HepG2 (cell line): Measurements from ENCODE around the gene AUP1. TPM values are rescaled to one million over a fixed set of nuclear protein-coding genes. Genes with fewer than 3 reads are reported as not detected.

Experiments used
- ELF3 ChIP-seq: IDR thresholded peaks from 2 replicates; pipeline ENCODE4 v1.6.1; 2016; ENCODE audit warnings: missing genetic modification reagents, missing compliant biosample characterization
- ETV5 ChIP-seq: IDR thresholded peaks from 2 replicates; pipeline ENCODE4 v1.6.1; 2018; ENCODE audit warnings: missing biosample characterization, missing genetic modification reagents, inconsistent platforms, borderline replicate concordance
- MTERF4 ChIP-seq: sonication (generic); formaldehyde crosslinking; IDR thresholded peaks from 2 replicates; pipeline ENCODE4 v1.8.0; 2023; ENCODE audit warnings: mild to moderate bottlenecking, missing genetic modification reagents
- PAF1 ChIP-seq: IDR thresholded peaks from 2 replicates; pipeline ENCODE4 v1.6.1; 2016; ENCODE audit warnings: missing genetic modification reagents, missing compliant biosample characterization
- SNAPC4 ChIP-seq: sonication (generic); formaldehyde crosslinking; IDR thresholded peaks from 2 replicates; pipeline ENCODE4 v1.4.0; 2020; ENCODE audit warnings: mild to moderate bottlenecking, missing genetic modification reagents
- ZBTB40 ChIP-seq, 2 experiments: fragments of 450-650 bp in 1 of 2; sonication (generic) in 1 of 2; formaldehyde crosslinking in 1 of 2; IDR thresholded peaks; 2 replicates each; pipeline versions ENCODE4 v1.6.1 to v1.8.0; 2016 to 2022; ENCODE audit warnings: antibody characterized with exemption in 1 of 2, mild to moderate bottlenecking in 1 of 2, missing genetic modification reagents in 1 of 2
- ZBTB7A ChIP-seq: sonication (generic); formaldehyde crosslinking; IDR thresholded peaks from 2 replicates; pipeline ENCODE4 v1.8.0; 2022; ENCODE audit warnings: mild to moderate bottlenecking, missing genetic modification reagents
- ZFP37 ChIP-seq: sonication (generic); formaldehyde crosslinking; IDR thresholded peaks from 2 replicates; pipeline ENCODE4 v1.4.0; 2020; ENCODE audit warnings: missing genetic modification reagents, borderline replicate concordance
- ZNF660 ChIP-seq: sonication (generic); formaldehyde crosslinking; IDR thresholded peaks from 2 replicates; pipeline ENCODE4 v1.5.1; 2020; ENCODE audit warnings: mild to moderate bottlenecking, low read depth, missing genetic modification reagents, borderline replicate concordance
- ZNF777 ChIP-seq: sonication (generic); formaldehyde crosslinking; IDR thresholded peaks from 2 replicates; pipeline ENCODE4 v1.4.0; 2020; ENCODE audit warnings: missing genetic modification reagents
- polyA plus RNA-seq, 8 experiments: library from polyadenylated mRNA; depleted of rRNA in 3 of 8; stranded (reverse) in 7 of 8; unstranded in 1 of 8; fragments of >200 nt; fragmentation: Illumina TruSeq in 4 of 8; extraction: Trizol in 4 of 8; gene quantifications; 2 replicates each; pipeline versions ENCODE4 v1.2.1 to v1.2.3, GENCODE V29; 2011 to 2016; ENCODE audit warnings: low read depth in 4 of 8, missing spikeins in 1 of 8, mixed read lengths in 1 of 8; ENCODE audit not compliant: insufficient read depth in 1 of 8
- total RNA-seq, 5 experiments: library from RNA; depleted of rRNA; stranded (reverse); fragments of >200 nt; fragmentation: Illumina TruSeq; extraction: Trizol; gene quantifications; 2 replicates each; pipeline ENCODE4 v1.2.3, GENCODE V29; 2016; ENCODE audit warnings: low read depth in 1 of 5

The AUP1 gene
- total and polyA plus RNA-seq, 2 of the 13 experiments (the other 11 are each of a cell fraction or from before 2014, with no cell fraction given), result 174 to 267 TPM

GRCh38 chr2:74496997-74497776 lies 32.3 kb downstream of the AUP1 start (continued):
- TF ChIP-seq SNAPC4 (CRISPR knock-in tag), result 0 out of 2 replicates have a peak, but pooled peaks have one; percentile 47
- no peak; the same call in 1 of the 2 replicates for TF ChIP-seq ELF3 (CRISPR knock-in tag)
- TF ChIP-seq ZNF777, result 0 out of 2 replicates have a peak, but pooled peaks have one; percentile 3
- no peak for TF ChIP-seq ZFP37 (CRISPR knock-in tag)
- TF ChIP-seq ZBTB40 (IDR thresholded peaks at IDR 0.05), result no peak
- TF ChIP-seq ZBTB40 (CRISPR knock-in tag; IDR thresholded peaks at IDR 0.05), result no peak
- TF ChIP-seq ZBTB7A (CRISPR knock-in tag), result peak; percentile 14; the same call in 1 of the 2 replicates
- TF ChIP-seq PAF1 (CRISPR knock-in tag), result 0 out of 2 replicates have a peak, but pooled peaks have one; percentile 58
- TF ChIP-seq MTERF4, result peak; percentile 54; the same call in 1 of the 2 replicates
- peak; percentile 53; the same call in 1 of the 2 replicates for TF ChIP-seq ETV5 (CRISPR knock-in tag)
- no peak for TF ChIP-seq ZNF660 (CRISPR knock-in tag)
